Measurements from ENCODE around the gene KLF18.
"Not testable (repeated sequence)": the region's sequence is repeated elsewhere in the genome, so short reads cannot be mapped to it uniquely, and the experiment has no call there.

Gene KLF18

GRCh38 chr1:44141531-44141930 is at the start of gene KLF18:
TSS of gene KLF18 (minus strand) at chr1:44141631. CDS start at chr1:44141631, 0 bp downstream.
- DNase-seq (ENCODE audit: low read depth in 1 of 2, low spot score in 1 of 2) = no peak

- DNase-seq (ENCODE audit: low read depth in 1 of 2, low spot score in 1 of 2) = no peak
Measured at GRCh38 chr1:44174630-44175029, 33.2 kb upstream of the KLF18 start.

GRCh38 chr1:44170281-44170823 is 28.9 kb upstream of the KLF18 start:
- DNase-seq (ENCODE audit: low read depth in 1 of 2, low spot score in 1 of 2) = no peak

GRCh38 chr1:44168520-44169098 is 27.2 kb upstream of the KLF18 start:
- no peak for DNase-seq (ENCODE audit: low read depth in 1 of 2, low spot score in 1 of 2)

GRCh38 chr1:44161546-44161945 is 20.1 kb upstream of the KLF18 start:
- DNase-seq (ENCODE audit: low read depth in 1 of 2, low spot score in 1 of 2) = no peak

GRCh38 chr1:44158871-44159270 is 17.4 kb upstream of the KLF18 start:
- DNase-seq (ENCODE audit: low read depth in 1 of 2, low spot score in 1 of 2) = no peak

GRCh38 chr1:44157903-44158302 is 16.5 kb upstream of the KLF18 start:
- DNase-seq (ENCODE audit: low read depth in 1 of 2, low spot score in 1 of 2) = no peak

- no peak for DNase-seq (ENCODE audit: low read depth in 1 of 2, low spot score in 1 of 2)
Measured at GRCh38 chr1:44154049-44154448, 12.6 kb upstream of the KLF18 start.

GRCh38 chr1:44152692-44153091 is 11.3 kb upstream of the KLF18 start:
- DNase-seq (ENCODE audit: low read depth in 1 of 2, low spot score in 1 of 2) = no peak

- no peak for DNase-seq (ENCODE audit: low read depth in 1 of 2, low spot score in 1 of 2)
Measured at GRCh38 chr1:44151808-44152207, 10.4 kb upstream of the KLF18 start.

GRCh38 chr1:44151332-44151731 is 9.9 kb upstream of the KLF18 start:
- no peak for DNase-seq (ENCODE audit: low read depth in 1 of 2, low spot score in 1 of 2)

GRCh38 chr1:44147582-44147981 is 6.2 kb upstream of the KLF18 start:
- DNase-seq (ENCODE audit: low read depth in 1 of 2, low spot score in 1 of 2) = no peak

- DNase-seq (ENCODE audit: low read depth in 1 of 2, low spot score in 1 of 2) = no peak
Measured at GRCh38 chr1:44146536-44147361, 5.3 kb upstream of the KLF18 start.

- no peak for DNase-seq (ENCODE audit: low read depth in 1 of 2, low spot score in 1 of 2)
Measured at GRCh38 chr1:44144962-44145756, 3.7 kb upstream of the KLF18 start.

GRCh38 chr1:44139565-44139964 is 1.9 kb downstream of the KLF18 start:
- not testable (repeated sequence) for DNase-seq (ENCODE audit: low read depth in 1 of 2, low spot score in 1 of 2)

- no peak for DNase-seq (ENCODE audit: low read depth in 1 of 2, low spot score in 1 of 2)
Measured at GRCh38 chr1:44138239-44138638, 3.2 kb downstream of the KLF18 start.

- no peak for DNase-seq (ENCODE audit: low read depth in 1 of 2, low spot score in 1 of 2)
Measured at GRCh38 chr1:44135886-44136285, 5.5 kb downstream of the KLF18 start.

GRCh38 chr1:44134071-44134920 is 7.1 kb downstream of the KLF18 start:
- DNase-seq (ENCODE audit: low read depth in 1 of 2, low spot score in 1 of 2) = no peak

- DNase-seq (ENCODE audit: low read depth in 1 of 2, low spot score in 1 of 2) = no peak
Measured at GRCh38 chr1:44131411-44131810, 10.0 kb downstream of the KLF18 start.

- no peak for DNase-seq (ENCODE audit: low read depth in 1 of 2, low spot score in 1 of 2)
Measured at GRCh38 chr1:44129616-44130500, 11.6 kb downstream of the KLF18 start.

Measured in activated T-helper 1 cell treated with anti-CD3 and anti-CD28 coated beads, Interleukin-2, amount 50 U/mL, for 16 hours (primary cell).